Mesenchymal stem cell (in vitro differentiated cells and primary cell): Measurements from ENCODE around the gene PLAA.

Experiments
- DNase-seq: peaks from one replicate; pipeline ENCODE4 v3.0.0-alpha.2; 2013
- H2AFZ ChIP-seq: one replicate; pipeline ENCODE4 v1.6.1; 2013; ENCODE audit warnings: low read depth, mild to moderate bottlenecking, control low read depth, inconsistent platforms, low read length, moderate library complexity
- H2AK5ac ChIP-seq: 2 replicates; pipeline ENCODE4 v1.6.1; 2013; ENCODE audit warnings: low read length, moderate library complexity, mild to moderate bottlenecking, inconsistent platforms; ENCODE audit not compliant: severe bottlenecking
- H2BK120ac ChIP-seq: one replicate; pipeline ENCODE4 v1.6.1; 2013; ENCODE audit warnings: low read depth, mild to moderate bottlenecking, inconsistent platforms, low read length, moderate library complexity
- H2BK12ac ChIP-seq, 2 experiments: one replicate each; pipeline ENCODE4 v1.6.1; 2013; ENCODE audit warnings: inconsistent platforms in 2 of 2, low read length in 2 of 2, mild to moderate bottlenecking in 2 of 2, moderate library complexity in 2 of 2, control low read depth in 1 of 2
- H2BK15ac ChIP-seq: one replicate; pipeline ENCODE4 v1.6.1; 2013; ENCODE audit warnings: mild to moderate bottlenecking, low read depth, inconsistent platforms; ENCODE audit not compliant: poor library complexity, severe bottlenecking
- H2BK5ac ChIP-seq: 2 replicates; pipeline ENCODE4 v1.6.1; 2013; ENCODE audit warnings: low read depth, mild to moderate bottlenecking, low read length, control low read depth, inconsistent platforms; ENCODE audit not compliant: poor library complexity, severe bottlenecking
- H3K14ac ChIP-seq, 2 experiments: one replicate each; pipeline ENCODE4 v1.6.1; 2013; ENCODE audit warnings: inconsistent platforms in 2 of 2, low read length in 2 of 2, control low read depth in 1 of 2, mild to moderate bottlenecking in 1 of 2, moderate library complexity in 1 of 2
- H3K18ac ChIP-seq, 2 experiments: one replicate each; pipeline ENCODE4 v1.6.1; 2013; ENCODE audit warnings: inconsistent platforms in 2 of 2, low read length in 2 of 2, control low read depth in 1 of 2, low read depth in 1 of 2, mild to moderate bottlenecking in 1 of 2
- H3K23ac ChIP-seq, 2 experiments: one replicate each; pipeline ENCODE4 v1.6.1; 2013; ENCODE audit warnings: inconsistent platforms in 2 of 2, low read length in 2 of 2, mild to moderate bottlenecking in 2 of 2, moderate library complexity in 2 of 2, control low read depth in 1 of 2
- H3K27ac ChIP-seq: 2 replicates; pipeline ENCODE4 v1.5.1; 2013; ENCODE audit warnings: mild to moderate bottlenecking, moderate library complexity, low read length, control low read depth, inconsistent platforms; ENCODE audit not compliant: poor library complexity, severe bottlenecking
- H3K27me3 ChIP-seq, 2 experiments: 2 replicates each; pipeline versions ENCODE4 v1.6.1 to v1.7.0; 2013; ENCODE audit warnings: low read length in 2 of 2, mild to moderate bottlenecking in 2 of 2, moderate library complexity in 2 of 2, control low read depth in 1 of 2, inconsistent platforms in 1 of 2; ENCODE audit not compliant: control insufficient read depth in 1 of 2, insufficient read depth in 1 of 2
- H3K36me3 ChIP-seq, 2 experiments: 2 replicates each; pipeline versions ENCODE4 v1.6.1 to v1.7.0; 2013; ENCODE audit warnings: low read length in 2 of 2, control low read depth in 1 of 2, inconsistent platforms in 1 of 2, low read depth in 1 of 2, mild to moderate bottlenecking in 1 of 2; ENCODE audit not compliant: insufficient read depth in 2 of 2, control insufficient read depth in 1 of 2
- H3K4ac ChIP-seq, 2 experiments: one replicate each; pipeline ENCODE4 v1.6.1; 2013; ENCODE audit warnings: inconsistent platforms in 2 of 2, low read length in 2 of 2, mild to moderate bottlenecking in 2 of 2, moderate library complexity in 2 of 2, control low read depth in 1 of 2, low read depth in 1 of 2
- H3K4me1 ChIP-seq: 2 replicates; pipeline ENCODE4 v1.6.1; 2013; ENCODE audit warnings: low read depth, low read length, control low read depth; ENCODE audit not compliant: control insufficient read depth, insufficient read depth
- H3K4me2 ChIP-seq: 2 replicates; pipeline ENCODE4 v1.6.1; 2013; ENCODE audit warnings: low read length, mild to moderate bottlenecking, inconsistent platforms; ENCODE audit not compliant: poor library complexity, severe bottlenecking
- H3K4me3 ChIP-seq, 2 experiments: 2 replicates each; pipeline versions ENCODE4 v1.5.1 to v1.7.0; 2013; ENCODE audit warnings: low read length in 2 of 2, mild to moderate bottlenecking in 2 of 2, control low read depth in 1 of 2, low read depth in 1 of 2; ENCODE audit not compliant: insufficient read depth in 1 of 2
- H3K79me1 ChIP-seq: replicated peaks from 2 replicates; pipeline ENCODE4 v1.6.1; 2013; ENCODE audit warnings: mild to moderate bottlenecking, control low read depth, low read length, inconsistent platforms; ENCODE audit not compliant: poor library complexity, severe bottlenecking
- H3K9ac ChIP-seq: 2 replicates; pipeline ENCODE4 v1.7.0; 2013; ENCODE audit warnings: mild to moderate bottlenecking, low read length, moderate library complexity
- H3K9me3 ChIP-seq: 2 replicates; pipeline ENCODE4 v1.7.0; 2013; ENCODE audit warnings: mild to moderate bottlenecking, low read length; ENCODE audit not compliant: control insufficient read depth
- H4K8ac ChIP-seq: one replicate; pipeline ENCODE4 v1.6.1; 2013; ENCODE audit warnings: inconsistent platforms, mild to moderate bottlenecking, low read length, moderate library complexity
- H4K91ac ChIP-seq: one replicate; pipeline ENCODE4 v1.6.1; 2013; ENCODE audit warnings: mild to moderate bottlenecking, low read length, inconsistent platforms
- WGBS: methylation state at CpG from one replicate; pipeline ENCODE4 v1.1.7; 2013; ENCODE audit warnings: mixed read lengths; 5-methylcytosine and 5-hydroxymethylcytosine counted together

PLAA gene

DNA sequence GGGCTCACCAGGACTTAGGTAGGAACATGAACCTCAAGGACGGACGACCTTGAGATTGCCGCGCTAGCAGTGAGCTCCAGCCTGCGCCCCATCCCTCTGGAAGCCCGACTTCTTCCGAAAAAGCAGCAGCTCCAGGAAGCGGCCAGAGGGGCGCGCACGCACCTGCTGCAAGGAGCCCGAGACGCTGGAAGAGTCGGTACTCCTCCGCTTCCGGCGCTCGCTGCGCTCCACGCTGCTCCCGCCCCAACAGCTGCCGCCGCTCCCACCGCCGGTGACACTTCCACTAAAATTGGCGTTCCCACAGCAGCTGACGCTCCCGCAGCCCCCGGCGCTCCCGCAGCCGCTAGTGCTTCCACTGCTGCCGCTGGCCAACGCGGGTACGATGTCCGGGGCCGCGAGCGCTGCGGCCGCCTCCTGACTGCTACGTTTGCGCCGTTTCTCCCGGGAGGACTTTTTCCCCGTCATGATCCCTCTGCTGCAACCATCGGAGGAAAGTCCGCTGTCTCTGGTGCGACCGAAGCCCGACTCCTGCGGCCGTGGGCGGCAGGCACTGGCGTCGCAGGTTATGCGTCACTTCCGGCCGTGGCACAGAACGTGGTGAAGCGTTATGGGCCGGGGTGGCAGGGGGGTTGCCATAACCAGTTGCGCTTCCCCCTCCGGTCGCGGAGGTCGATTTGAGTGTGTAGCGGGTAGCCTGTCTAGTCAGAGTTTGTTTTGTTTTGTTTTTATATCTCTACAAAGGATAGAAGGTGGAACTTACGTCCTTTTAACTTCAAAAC lies 54.6 kb downstream of the PLAA start, which contains the start of gene CAAP1:
Gene CAAP1 (minus strand): TSS at position 552 of the 779 bp plus-strand sequence. CDS start 87 bp downstream, at position 465.
- no peaks in the 10 kb centered on the region for H3K27me3 ChIP-seq
- H3K4ac ChIP-seq: peak within 1 kb of the TSS in 1 of 2 experiments; percentile 19
- WGBS: under 1% methylated on average over 67 of the region's 70 CpGs
- H2BK5ac ChIP-seq: peak within 1 kb of the TSS; percentile 21
- peak within 1 kb of the TSS; percentile 92 to 98 for H3K4me3 ChIP-seq
- H3K23ac ChIP-seq: no peak within 1 kb of the TSS
- peak within 1 kb of the TSS; percentile 69 for H2AFZ ChIP-seq
- peak within 1 kb of the TSS; percentile 99 for H2BK15ac ChIP-seq
- peaks cover 3% of the 10 kb centered on the region for H3K4me1 ChIP-seq
- H2BK120ac ChIP-seq: peak within 1 kb of the TSS; percentile 79
- peak within 1 kb of the TSS; percentile 88 for H3K4me2 ChIP-seq
- peak within 1 kb of the TSS; percentile 87 to 99 for H3K18ac ChIP-seq
- H2BK12ac ChIP-seq: no peak within 1 kb of the TSS
- H3K36me3 ChIP-seq: no peaks in the 10 kb centered on the region
- peak within 1 kb of the TSS; percentile 85 for H2AK5ac ChIP-seq
- H4K8ac ChIP-seq: peak within 1 kb of the TSS; percentile 98
- peak within 1 kb of the TSS; percentile 98 for H4K91ac ChIP-seq
- H3K9ac ChIP-seq: peak within 1 kb of the TSS; percentile 96
- H3K27ac ChIP-seq: peak within 1 kb of the TSS; percentile 96
- no peaks in the 10 kb centered on the region for H3K9me3 ChIP-seq
- no peaks in the 10 kb centered on the region for H3K79me1 ChIP-seq
- peak; percentile 95 for DNase-seq
- H3K14ac ChIP-seq: no peak within 1 kb of the TSS

DNA sequence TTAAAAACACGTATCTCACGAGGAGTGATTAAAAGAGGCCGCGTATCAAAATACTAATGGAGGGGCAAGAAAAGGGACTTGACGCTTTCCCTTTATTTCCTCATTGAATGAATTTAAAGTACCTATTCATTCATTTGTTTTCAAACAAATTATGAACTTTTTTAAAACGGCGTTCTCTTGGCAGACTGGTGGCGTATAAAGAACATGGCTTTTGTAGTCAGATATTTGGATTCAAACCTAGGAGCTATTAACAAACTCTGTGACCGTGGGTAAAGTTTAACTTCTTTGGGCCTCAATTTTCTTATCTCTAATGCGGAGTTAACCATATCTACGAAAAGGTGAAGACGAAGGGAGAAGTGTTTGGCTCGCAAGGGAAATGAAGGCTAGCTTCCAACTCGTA lies 55.3 kb downstream of the PLAA start:
- peak overlapping the region; percentile 5 for H2BK120ac ChIP-seq

DNA sequence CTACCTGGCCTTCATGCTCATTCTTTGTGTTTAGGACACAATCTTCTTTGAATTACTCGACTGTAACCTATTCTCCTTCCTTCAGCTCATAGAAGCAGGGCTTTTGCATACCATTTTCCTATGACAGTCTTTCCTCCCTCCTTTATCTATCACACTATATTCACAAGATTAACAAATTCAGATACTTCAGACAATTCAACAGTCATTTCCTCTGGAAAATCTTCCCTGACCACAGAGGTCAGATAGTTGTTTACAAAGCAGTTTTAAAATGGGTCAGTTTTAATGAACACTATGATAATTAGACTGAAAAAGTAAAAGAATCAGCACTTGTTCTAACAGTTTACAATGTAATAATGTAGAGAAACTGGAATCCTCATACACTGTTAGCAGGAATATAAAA lies 58.8 kb downstream of the PLAA start:
- no peak overlapping the region for H3K4me3 ChIP-seq
- no peak overlapping the region for H2AK5ac ChIP-seq
- H3K36me3 ChIP-seq: peaks cover 0 to 14% of the 10 kb centered on the region in 2 experiments
- no peak overlapping the region for H2BK5ac ChIP-seq
- H3K14ac ChIP-seq: no peak overlapping the region
- H2AFZ ChIP-seq: no peak overlapping the region
- no peak overlapping the region for H3K23ac ChIP-seq
- no peaks in the 10 kb centered on the region for H3K9me3 ChIP-seq
- WGBS: 68% methylated on average over 1 of the region's 1 CpG
- H2BK120ac ChIP-seq: no peak overlapping the region
- no peaks in the 10 kb centered on the region for H3K79me1 ChIP-seq
- H3K18ac ChIP-seq: no peak overlapping the region
- no peak overlapping the region for H3K27ac ChIP-seq
- no peaks in the 10 kb centered on the region for H3K27me3 ChIP-seq
- no peak overlapping the region for H4K91ac ChIP-seq
- no peak overlapping the region for H3K4me2 ChIP-seq
- H4K8ac ChIP-seq: no peak overlapping the region
- DNase-seq: peak; percentile 58
- H3K4ac ChIP-seq: no peak overlapping the region
- H2BK12ac ChIP-seq: no peak overlapping the region
- peaks cover 3% of the 10 kb centered on the region for H3K4me1 ChIP-seq
- H3K9ac ChIP-seq: no peak overlapping the region
- no peak overlapping the region for H2BK15ac ChIP-seq

More for the DNA sequence above, 55.3 kb downstream of the PLAA start:
- DNase-seq: no peak
- H4K8ac ChIP-seq: peak overlapping the region; percentile 54
- H3K23ac ChIP-seq: no peak overlapping the region
- no peak overlapping the region for H2AFZ ChIP-seq
- peak overlapping the region in 1 of 2 experiments; percentile 98 for H3K4me3 ChIP-seq
- no peak overlapping the region for H2BK15ac ChIP-seq
- H3K9me3 ChIP-seq: no peaks in the 10 kb centered on the region
- no peaks in the 10 kb centered on the region for H3K27me3 ChIP-seq
- peak overlapping the region; percentile 96 for H3K27ac ChIP-seq
- H3K36me3 ChIP-seq: no peaks in the 10 kb centered on the region
- peak overlapping the region; percentile 96 for H3K9ac ChIP-seq
- peak overlapping the region; percentile 88 for H3K4me2 ChIP-seq
- H3K4ac ChIP-seq: no peak overlapping the region
- H3K79me1 ChIP-seq: no peaks in the 10 kb centered on the region
- H3K18ac ChIP-seq: no peak overlapping the region
- no peak overlapping the region for H3K14ac ChIP-seq
- no peak overlapping the region for H2BK12ac ChIP-seq
- no peak overlapping the region for H4K91ac ChIP-seq
- peaks cover 3% of the 10 kb centered on the region for H3K4me1 ChIP-seq
- H2AK5ac ChIP-seq: no peak overlapping the region
- no peak overlapping the region for H2BK5ac ChIP-seq
- WGBS: 4% methylated on average over 13 of the region's 14 CpGs

DNA sequence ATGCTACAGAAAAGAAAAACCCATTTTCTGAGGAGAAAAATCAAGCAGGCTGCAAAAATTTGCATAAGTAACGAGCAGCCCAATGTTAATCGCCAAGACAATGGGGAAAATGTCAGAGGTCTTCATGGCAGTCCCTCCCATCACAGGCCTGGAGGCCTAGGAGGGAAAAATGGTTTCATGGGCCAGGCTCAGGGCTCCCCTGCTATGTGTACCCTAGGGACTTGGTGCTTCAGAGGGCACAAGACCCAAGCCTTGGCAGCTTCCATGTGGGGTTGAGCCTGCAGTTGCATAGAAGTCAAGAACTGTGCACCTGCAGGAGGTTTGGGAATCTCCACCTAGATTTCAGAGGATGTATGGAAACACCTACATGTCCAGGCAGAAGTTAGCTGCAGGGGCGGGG lies 64.9 kb downstream of the PLAA start:
- Histone ChIP-seq H3K23ac (no peak overlapping the region), H3K18ac (no peak overlapping the region), H3K79me1 (peaks cover 21% of the 10 kb centered on the region), H3K9me3 (no peaks in the 10 kb centered on the region), H3K27ac (no peak overlapping the region), H3K4me1 (no peaks in the 10 kb centered on the region), H3K4me2 (no peak overlapping the region), H2BK12ac (no peak overlapping the region), H2AFZ (no peak overlapping the region), H2BK120ac (no peak overlapping the region), H2BK5ac (no peak overlapping the region), H3K14ac (no peak overlapping the region), H3K27me3 (no peaks in the 10 kb centered on the region), H3K4me3 (no peak overlapping the region), H4K91ac (no peak overlapping the region), H2AK5ac (no peak overlapping the region), H3K36me3 (peaks cover 19 to 54% of the 10 kb centered on the region in 2 experiments), H2BK15ac (no peak overlapping the region), H3K9ac (no peak overlapping the region), H4K8ac (no peak overlapping the region), H3K4ac (no peak overlapping the region)
- DNase-seq: no peak
- WGBS: 99% methylated on average over 3 of the region's 3 CpGs
